GM18951 (cell line): ENCODE results near the gene LRRN4CL.
"Not testable (repeated sequence)": the region's sequence is repeated elsewhere in the genome, so short reads cannot be mapped to it uniquely, and the experiment has no call there.

Experiments
- POLR2A ChIP-seq: IDR thresholded peaks from 4 replicates; pipeline ENCODE4 v1.6.1; 2011; ENCODE audit warnings: mild to moderate bottlenecking; ENCODE audit not compliant: insufficient read length, insufficient read depth; ENCODE audit errors: extremely low read depth
- in situ Hi-C: fragments of 300-500 bp; cut with MboI; formaldehyde crosslinking; loops from one replicate; pipeline ENCODE4 v1.12.0; 2022; ENCODE audit warnings: low sequenced_read_pairs, mixed read lengths, inconsistent platforms; ENCODE audit not compliant: unreplicated experiment

The LRRN4CL gene

DNA sequence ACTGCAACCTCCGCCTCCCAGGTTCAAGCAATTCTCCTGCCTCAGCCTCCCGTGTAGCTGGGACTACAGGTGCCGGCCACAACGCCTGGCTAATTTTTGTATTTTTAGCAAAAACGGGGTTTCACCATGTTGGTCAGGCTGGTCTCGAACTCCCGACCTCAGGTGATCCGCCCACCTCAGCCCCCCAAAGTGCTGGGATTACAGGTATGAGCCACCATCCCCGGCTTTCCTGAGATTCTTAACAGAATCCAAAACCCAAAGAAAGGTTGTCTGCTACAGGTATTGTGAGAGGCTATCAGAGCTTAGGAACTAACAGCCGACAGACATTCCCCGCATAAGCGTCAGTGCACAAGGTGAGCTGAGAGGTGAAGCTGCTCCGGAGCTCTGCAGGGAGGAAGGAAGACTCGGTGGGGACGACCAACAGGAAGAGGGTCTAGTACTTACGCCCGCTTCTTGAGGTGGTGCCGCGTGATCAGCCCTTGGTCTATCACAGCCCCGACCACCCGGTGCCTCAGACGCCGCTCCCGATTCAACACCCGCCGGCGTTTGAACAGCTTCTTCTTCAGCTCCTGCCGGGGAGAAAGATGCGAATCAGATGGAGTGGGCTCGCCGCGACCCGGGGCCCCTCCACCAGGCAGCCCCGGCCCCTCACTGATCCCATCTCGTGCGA, 24.8 kb downstream of the LRRN4CL start:
- in situ Hi-C loops, result no loop called here
- no peak for TF ChIP-seq POLR2A

DNA sequence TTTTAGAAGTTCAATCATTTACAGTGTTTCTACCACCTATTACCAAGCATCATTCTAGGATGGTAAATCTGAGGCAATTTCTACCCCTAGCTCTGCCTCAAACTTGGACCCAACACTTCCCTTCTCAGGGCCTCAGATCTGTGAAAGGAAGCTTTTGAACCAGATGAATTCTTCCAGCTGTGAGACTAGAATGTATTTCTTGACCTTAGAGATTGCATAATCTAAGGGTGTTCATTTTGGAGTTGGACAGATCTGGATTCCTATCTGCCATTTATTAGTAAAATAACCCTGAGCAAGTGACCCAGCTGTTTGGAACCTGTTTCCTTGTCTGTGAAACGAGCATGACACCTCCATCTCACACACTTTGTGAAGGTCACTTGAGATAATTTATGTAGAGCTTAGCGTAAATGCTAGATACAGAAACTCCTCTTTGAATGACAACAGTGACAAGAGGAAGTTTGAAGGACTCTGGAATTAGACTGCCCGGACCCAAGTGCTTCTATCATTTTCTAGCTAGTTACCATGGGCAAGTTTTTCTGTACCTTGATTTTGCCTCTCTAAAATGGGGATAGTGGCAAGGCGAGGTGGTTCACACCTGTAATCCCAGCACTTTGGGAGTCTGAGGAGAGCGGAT, 32.4 kb downstream of the LRRN4CL start:
- TF ChIP-seq POLR2A, result no peak
- in situ Hi-C loops, result no loop called here

DNA sequence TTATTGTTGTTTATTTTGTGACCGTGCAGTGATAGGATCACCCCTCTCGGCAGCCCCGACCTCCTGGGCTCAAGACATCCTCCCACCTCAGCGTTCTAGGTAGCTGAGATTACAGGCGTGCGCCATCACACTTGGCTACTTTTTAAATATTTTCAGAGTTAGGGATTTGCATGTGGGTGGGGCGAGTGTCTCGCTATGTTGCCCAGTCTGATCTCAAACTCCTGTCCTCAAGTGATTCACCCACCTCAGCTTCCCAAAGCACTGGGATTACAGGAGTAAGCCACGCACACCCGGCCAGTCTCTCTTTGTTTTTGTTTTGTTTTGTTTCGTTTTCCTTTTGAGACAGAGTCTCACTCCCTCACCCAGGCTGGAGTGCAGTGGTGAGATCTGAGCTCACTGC, 35.0 kb downstream of the LRRN4CL start:
- TF ChIP-seq POLR2A, result no peak
- in situ Hi-C loops, result no loop called here

DNA sequence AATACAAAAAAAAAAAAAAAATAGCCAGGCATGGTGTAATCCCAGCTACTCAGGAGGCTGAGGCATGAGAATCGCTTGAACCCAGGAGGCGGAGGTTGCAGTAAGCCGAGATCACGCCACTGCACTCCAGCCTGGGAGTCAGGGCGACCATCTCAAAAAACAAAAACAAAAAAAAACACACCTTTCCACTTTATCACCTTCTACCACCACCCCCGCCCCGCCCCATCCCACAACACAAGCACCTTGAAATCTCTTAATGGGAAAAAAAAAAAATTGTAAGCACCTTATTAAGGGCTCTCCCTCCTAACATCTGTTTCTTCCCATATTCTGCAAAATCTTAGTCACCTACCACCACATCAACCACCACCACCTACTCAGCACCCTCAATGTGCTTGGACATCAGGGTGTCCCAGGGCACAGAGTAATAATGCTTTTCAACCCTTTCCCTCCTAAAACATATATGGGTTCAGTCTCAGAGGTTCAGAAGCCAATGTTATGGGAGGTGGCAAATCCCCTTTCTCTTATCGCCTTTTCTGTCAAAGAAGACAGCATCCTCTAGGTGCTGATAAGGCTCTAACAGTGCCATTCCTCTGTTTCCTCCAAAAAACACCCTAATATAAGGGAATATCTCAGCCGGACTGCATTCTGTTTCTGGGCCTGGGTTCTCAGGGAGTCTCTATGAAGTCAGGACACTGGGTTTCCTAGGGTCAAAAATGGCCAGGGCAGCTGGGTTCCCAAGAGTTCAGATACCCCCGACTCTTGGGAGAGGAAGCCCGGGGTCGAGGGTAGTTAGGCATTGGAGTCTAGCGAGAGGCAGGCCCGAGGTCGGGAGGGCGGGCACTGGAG, 36.9 kb downstream of the LRRN4CL start:
- no peak for TF ChIP-seq POLR2A
- in situ Hi-C loops, result no loop called here

DNA sequence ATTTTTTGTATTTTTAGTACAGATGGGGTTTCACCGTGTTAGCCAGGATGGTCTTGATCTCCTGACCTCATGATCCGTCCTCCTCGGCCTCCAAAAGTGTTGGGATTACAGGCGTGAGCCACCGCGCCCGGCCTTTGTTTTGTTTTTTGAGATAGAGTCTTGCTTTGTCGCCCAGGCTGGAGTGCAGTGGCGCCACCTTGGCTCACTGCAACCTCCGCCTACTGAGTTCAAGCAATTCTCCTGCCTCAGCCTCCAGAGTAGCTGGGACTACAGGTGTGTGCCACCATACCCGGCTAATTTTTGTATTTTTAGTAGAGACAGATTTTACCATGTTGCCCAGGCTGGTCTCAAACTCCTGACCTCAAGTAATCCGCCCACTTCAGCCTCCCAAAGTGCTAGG, 39.0 kb downstream of the LRRN4CL start:
- in situ Hi-C loops, result not testable (repeated sequence)

DNA sequence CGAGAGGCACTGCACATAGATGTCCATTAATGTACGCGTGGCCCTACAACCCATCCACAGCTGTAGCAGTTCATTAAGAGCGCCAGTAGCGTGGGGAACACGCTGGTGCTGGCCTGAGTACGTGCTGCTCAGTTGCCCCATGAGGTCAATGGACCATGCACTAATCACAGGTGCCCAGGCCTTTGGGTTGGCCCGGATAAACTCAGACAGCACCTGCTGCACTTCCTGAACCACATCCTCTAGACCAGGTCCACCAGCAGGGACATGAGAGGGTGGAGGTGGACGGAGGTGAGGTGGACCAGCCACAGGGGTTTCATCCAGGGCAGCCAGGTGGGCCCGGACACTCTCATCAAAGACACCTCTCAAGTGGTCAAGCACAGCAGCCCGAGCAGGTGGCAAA, 39.8 kb downstream of the LRRN4CL start:
- no peak for TF ChIP-seq POLR2A
- in situ Hi-C loops, result no loop called here

DNA sequence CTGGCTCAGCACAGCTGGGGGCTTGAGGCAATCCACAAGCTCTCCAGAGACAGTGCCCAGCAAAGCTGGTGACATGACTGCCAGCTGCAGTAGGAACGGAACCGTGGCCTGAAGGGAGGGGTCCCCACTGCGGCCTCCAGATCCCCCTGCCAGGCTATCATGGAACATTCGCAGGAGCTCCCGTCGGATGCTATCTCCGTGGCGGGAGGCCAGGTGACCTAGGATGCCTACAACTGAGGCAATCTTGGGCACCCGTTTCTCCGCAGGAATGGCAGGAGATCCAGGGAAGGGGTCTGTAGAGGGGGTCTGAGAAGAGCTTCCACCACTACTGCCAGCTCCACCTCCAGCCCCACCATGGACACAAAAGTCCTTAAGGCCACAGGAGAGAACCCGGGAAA, 40.4 kb downstream of the LRRN4CL start:
- no peak for TF ChIP-seq POLR2A
- in situ Hi-C loops, result no loop called here

DNA sequence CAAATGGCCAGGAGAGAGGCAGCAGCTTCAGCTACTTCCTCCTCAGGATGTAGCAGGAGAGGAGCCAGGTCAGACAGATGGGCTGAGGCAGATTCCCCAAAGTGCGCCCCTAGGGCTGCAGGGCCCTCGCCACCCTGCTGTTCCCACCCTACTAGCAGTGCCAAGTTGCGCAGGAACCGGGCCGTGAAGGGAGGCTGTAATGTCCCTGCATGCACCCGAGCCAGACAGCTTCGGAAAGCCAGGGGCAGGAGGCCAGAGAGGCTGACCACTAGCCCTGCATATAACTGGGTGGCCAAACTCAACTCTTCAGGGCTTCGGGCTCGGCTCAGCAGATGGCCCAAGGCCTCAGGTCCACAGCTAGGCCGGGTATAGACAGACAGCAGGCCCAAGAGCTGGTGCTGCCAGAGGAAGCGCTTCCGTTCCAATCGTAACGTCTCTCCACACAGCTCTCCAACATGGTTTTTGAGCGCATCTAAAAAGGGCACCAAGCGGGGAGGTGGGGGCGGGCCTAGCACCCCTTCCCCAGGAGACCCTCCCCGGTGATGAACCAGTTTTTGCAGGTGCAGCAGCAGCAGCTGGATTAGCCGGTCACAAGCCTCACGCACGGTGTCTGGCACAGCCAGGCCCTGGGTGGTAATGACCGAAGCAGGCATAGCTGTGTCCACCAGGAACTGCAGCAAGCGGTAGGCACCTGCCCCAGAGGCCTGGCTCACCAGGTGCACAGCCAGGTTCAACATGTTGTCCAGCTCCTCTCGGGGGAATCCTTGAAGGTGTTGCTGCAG, 41.0 kb downstream of the LRRN4CL start:
- in situ Hi-C loops, result no loop called here
- TF ChIP-seq POLR2A, result no peak

DNA sequence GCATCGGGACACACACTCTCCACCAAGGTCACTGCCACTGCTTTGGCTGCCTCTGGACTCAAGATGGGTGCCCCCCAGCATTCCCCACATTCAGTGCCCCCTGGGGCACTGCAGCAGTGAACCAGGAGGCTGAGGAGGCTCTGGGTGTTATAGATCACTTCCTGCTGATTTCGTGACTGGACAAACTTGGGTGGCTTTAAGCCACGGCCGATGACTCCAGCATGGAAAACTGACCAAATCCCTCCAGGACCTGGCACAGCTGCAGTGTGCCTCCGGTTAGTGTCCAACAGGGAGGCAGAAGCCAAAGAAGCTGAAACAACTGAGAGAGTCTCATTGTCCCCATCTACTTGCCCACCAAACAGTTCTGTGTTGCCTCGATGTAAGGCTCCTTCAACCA, 41.7 kb downstream of the LRRN4CL start:
- TF ChIP-seq POLR2A, result no peak
- in situ Hi-C loops, result no loop called here

DNA sequence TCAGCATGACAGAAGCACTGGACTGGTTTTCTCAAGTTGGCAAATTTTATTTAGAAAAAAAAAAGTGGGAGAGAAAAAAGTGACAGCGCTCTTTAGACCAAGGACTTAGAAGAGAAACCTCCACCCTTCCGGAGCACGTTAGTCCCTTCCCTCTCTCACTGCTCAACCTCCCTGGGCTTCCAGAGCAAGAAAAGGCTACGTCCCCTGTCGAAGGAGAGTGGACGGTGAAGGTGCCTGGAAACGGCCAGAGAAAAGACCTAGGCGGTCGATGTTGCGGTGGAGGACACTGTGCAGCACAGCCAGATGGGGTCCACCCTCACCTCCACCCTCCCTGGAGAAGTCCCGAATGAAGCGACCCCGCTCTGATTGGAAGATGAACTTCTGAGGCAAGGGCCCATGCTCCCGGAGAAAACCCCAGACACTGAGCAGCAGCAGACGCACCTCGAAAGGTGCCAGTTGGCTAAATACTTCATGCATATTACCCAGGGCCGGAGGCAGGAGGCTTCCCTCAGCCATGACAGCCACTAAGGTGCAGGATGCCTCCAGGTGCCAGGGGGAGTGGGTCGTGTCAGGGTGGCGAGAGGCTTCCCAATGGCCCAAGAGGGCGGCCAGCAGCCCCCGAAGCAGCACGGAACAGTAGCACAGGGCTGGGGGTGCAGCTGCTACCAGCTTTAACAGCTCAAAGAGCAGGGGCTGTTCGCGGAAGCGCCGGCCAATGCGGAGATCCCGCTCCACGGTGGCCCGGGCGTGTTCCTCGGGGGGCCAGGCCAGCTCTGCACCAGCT, 42.3 kb downstream of the LRRN4CL start:
- TF ChIP-seq POLR2A, result no peak
- in situ Hi-C loops, result no loop called here

DNA sequence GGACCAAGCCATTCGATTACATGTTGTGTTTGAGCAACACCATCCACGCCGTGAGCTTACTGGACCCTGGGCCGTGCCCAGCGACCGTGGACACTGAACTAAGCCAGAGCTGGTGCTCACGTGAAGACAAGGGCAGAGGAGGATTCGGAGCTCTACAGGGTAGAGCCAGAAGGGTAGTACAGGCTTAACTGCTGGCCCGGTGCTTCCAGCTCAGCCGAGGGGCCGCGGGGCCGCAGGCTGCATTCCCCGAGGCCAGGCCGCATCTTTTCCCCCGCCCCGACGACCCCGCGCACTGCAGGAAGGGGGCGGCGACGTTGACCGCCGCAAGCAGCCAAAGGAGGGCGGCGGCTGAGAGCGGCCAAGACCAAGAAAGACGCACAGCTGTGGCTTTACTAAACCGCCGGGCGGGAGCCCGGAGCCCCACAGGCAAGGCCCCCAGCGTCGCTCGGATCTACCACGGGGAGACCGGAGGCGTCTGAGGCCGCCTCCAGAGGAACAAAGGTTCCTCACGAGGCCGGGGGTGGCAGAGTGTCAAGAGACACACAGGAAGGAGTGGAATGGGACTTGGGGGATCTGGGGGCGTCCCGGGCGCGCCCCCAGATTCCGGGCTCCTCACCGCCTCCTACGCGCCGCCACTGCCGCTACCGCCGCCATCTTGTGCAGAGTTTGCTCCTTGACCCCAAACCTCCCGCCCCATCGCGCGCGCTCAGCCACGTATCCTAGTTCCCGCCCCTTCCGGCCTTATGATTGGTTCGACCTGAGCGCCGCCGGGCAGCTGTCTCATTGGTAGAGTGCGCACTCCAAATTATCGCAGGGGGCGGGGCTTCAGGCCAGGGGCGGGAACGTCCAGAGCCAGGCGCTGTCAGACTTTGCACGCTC, 43.1 kb downstream of the LRRN4CL start, which contains the start of gene GANAB:
Gene GANAB, minus strand, starts transcription at position 668 of the 879 bp plus-strand sequence. Its CDS starts 14 bp downstream, at position 654.
- in situ Hi-C loops, result no loop called here
- peak; percentile 95 for TF ChIP-seq POLR2A

DNA sequence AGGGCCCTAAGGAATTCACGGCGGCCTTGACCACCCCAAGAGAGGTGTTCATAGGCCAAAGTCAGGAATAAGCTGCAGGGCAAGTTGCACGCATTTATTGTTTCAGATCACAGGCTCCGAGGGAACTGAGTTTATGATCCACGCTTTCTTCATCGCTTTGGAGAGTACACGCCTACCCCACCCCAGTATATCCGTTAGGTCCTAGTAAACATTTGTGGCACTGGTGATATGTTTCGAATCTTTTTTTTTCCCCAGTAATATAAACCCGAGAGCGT, 43.7 kb downstream of the LRRN4CL start:
- in situ Hi-C loops, result no loop called here
- no peak for TF ChIP-seq POLR2A
